Kidney (tissue), 22 donors: ENCODE data around the gene NINJ1. TPM values are rescaled to one million over a fixed set of nuclear protein-coding genes. Genes with fewer than 3 reads are reported as not detected.
A peak's percentile ranks its signal among the peaks of the same experiment; 100 is the strongest.

Experiments used
- DNase-seq, 5 donors: peaks; one replicate each; pipeline ENCODE4 v3.0.0-alpha.2; 2013 to 2020
- FAIRE-seq: peaks from 2 replicates; lab custom pipeline; 2012; peaks lifted over from hg19 to GRCh38; lab: Jason Lieb, UNC
- H3K27ac ChIP-seq, 2 donors: one replicate each; pipeline ENCODE4 v1.7.0; 2013; ENCODE audit warnings: low read depth in 2 of 2, low read length in 2 of 2, inconsistent platforms in 1 of 2
- H3K27me3 ChIP-seq: one replicate; pipeline ENCODE4 v1.7.1; 2013; ENCODE audit warnings: low read length, inconsistent platforms; ENCODE audit not compliant: control insufficient read depth, insufficient read depth
- H3K36me3 ChIP-seq, 3 donors: one replicate each; pipeline versions ENCODE4 v1.7.0 to v1.7.1; 2013; ENCODE audit warnings: low read length in 3 of 3, control low read depth in 1 of 3, inconsistent platforms in 1 of 3; ENCODE audit not compliant: insufficient read depth in 3 of 3, control insufficient read depth in 2 of 3
- H3K4me1 ChIP-seq, 3 donors: one replicate each; pipeline versions ENCODE4 v1.7.0 to v1.7.1; 2013; ENCODE audit warnings: low read length in 3 of 3, inconsistent platforms in 1 of 3, low read depth in 1 of 3; ENCODE audit not compliant: control insufficient read depth in 2 of 3, insufficient read depth in 2 of 3
- H3K4me3 ChIP-seq, 3 donors: one replicate each; pipeline versions ENCODE4 v1.7.0 to v1.8.1; 2013; ENCODE audit warnings: low read length in 3 of 3, control low read depth in 1 of 3, inconsistent platforms in 1 of 3
- H3K9ac ChIP-seq, 3 donors: one replicate each; pipeline versions ENCODE4 v1.7.0 to v1.7.1; 2013; ENCODE audit warnings: low read length in 3 of 3, control low read depth in 1 of 3, inconsistent platforms in 1 of 3
- H3K9me3 ChIP-seq, 3 donors: one replicate each; pipeline versions ENCODE4 v1.7.0 to v1.7.1; 2013; ENCODE audit warnings: low read length in 3 of 3, control low read depth in 1 of 3, inconsistent platforms in 1 of 3; ENCODE audit not compliant: control insufficient read depth in 2 of 3, insufficient read depth in 1 of 3
- CTCF ChIP-seq: IDR thresholded peaks from 3 replicates; pipeline ENCODE4 v1.5.1; 2012; ENCODE audit warnings: mild to moderate bottlenecking, moderate library complexity, borderline replicate concordance; ENCODE audit not compliant: insufficient read depth; ENCODE audit errors: extremely low read depth
- intact Hi-C: fragments of 100-400 bp; cut with DNase I; formaldehyde crosslinking; loops from one replicate; pipeline ENCODE4 v1.11.1; 2022
- long read RNA-seq, 10 donors: library from polyadenylated mRNA in 1 of 10; unstranded in 1 of 10; transcript quantifications; one replicate each; pipeline ENCODE4 v2.0.0 and lab custom pipeline, GENCODE V29; 2021 to 2026
- polyA plus RNA-seq: library from polyadenylated mRNA; stranded (reverse); fragments of 350-450 nt; fragmentation: Illumina TruSeq; extraction: RNeasy Lipid Tissue Mini Kit (QIAGEN cat#74804); gene quantifications from one replicate; pipeline ENCODE4 v1.2.3, GENCODE V29; 2014; ENCODE audit warnings: low read depth, low replicate concordance; ENCODE audit not compliant: insufficient read depth
- total RNA-seq: library from RNA; stranded (reverse); fragmentation: NEBNext Ultra II Directional; extraction: Animal tissue kit (Norgen Biotek cat#: 25700); gene quantifications from one replicate; pipeline ENCODE4 v1.2.1, GENCODE V29; 2021
- donor health status: control.
- donor health status: control.
- donor health status: control.
- donor health status: control.
- donor health status: control.
- donor health status: DM: yes; HTN: yes; CAD: no.
- donor health status: Normal renal cell carcinoma (clear cell type).

Gene NINJ1
- 56.3 TPM for total RNA-seq
- polyA plus RNA-seq, result 149 TPM
- long read RNA-seq, donor 1, transcript NINJ1-201 (4 exons, 1,281 nt), result major isoform, 21 of 58 reads
- long read RNA-seq, donor 1, transcript NINJ1-204 (2 exons, 2,026 nt), result minor isoform, 5 of 58 reads
- long read RNA-seq, donor 1, partial matches to known transcripts, result 32 of 58 reads
- long read RNA-seq, donor 1, other reads (novel, unspliced or antisense), result 0 of 58 reads
- long read RNA-seq, donor 2, transcript NINJ1-201 (4 exons, 1,281 nt), result major isoform, 28 of 37 reads
- long read RNA-seq, donor 2, partial matches to known transcripts, result 6 of 37 reads
- long read RNA-seq, donor 2, other reads (novel, unspliced or antisense), result 0 of 37 reads
- long read RNA-seq, donor 3, transcript NINJ1-201 (4 exons, 1,281 nt), result major isoform, 37 of 65 reads
- long read RNA-seq, donor 3, partial matches to known transcripts, result 22 of 65 reads
- long read RNA-seq, donor 3, other reads (novel, unspliced or antisense), result 0 of 65 reads
- long read RNA-seq, donor 4, transcript NINJ1-201 (4 exons, 1,281 nt), result major isoform, 23 of 24 reads
- long read RNA-seq, donor 4, partial matches to known transcripts, result 0 of 24 reads
- long read RNA-seq, donor 4, other reads (novel, unspliced or antisense), result 0 of 24 reads
- long read RNA-seq, donor 5, partial matches to known transcripts, result 0 of 3 reads
- long read RNA-seq, donor 5, other reads (novel, unspliced or antisense), result 0 of 3 reads
- long read RNA-seq, donor 6, transcript NINJ1-201 (4 exons, 1,281 nt), result major isoform, 38 of 88 reads
- long read RNA-seq, donor 6, transcript NINJ1-204 (2 exons, 2,026 nt), result minor isoform, 12 of 88 reads
- long read RNA-seq, donor 6, partial matches to known transcripts, result 38 of 88 reads
- long read RNA-seq, donor 6, other reads (novel, unspliced or antisense), result 0 of 88 reads
- long read RNA-seq, donor 7, transcript NINJ1-201 (4 exons, 1,281 nt), result major isoform, 27 of 48 reads
- long read RNA-seq, donor 7, partial matches to known transcripts, result 7 of 48 reads
- long read RNA-seq, donor 7, other reads (novel, unspliced or antisense), result 9 of 48 reads
- long read RNA-seq, donor 8, transcript NINJ1-201 (4 exons, 1,281 nt), result major isoform, 22 of 43 reads
- long read RNA-seq, donor 8, transcript NINJ1-204 (2 exons, 2,026 nt), result minor isoform, 8 of 43 reads
- long read RNA-seq, donor 8, partial matches to known transcripts, result 11 of 43 reads
- long read RNA-seq, donor 8, other reads (novel, unspliced or antisense), result 0 of 43 reads
- long read RNA-seq, donor 9, transcript NINJ1-201 (4 exons, 1,281 nt), result major isoform, 22 of 28 reads
- long read RNA-seq, donor 9, partial matches to known transcripts, result 0 of 28 reads
- long read RNA-seq, donor 9, other reads (novel, unspliced or antisense), result 0 of 28 reads
- long read RNA-seq, donor 10, transcript NINJ1-201 (4 exons, 1,281 nt), result major isoform, 28 of 45 reads
- long read RNA-seq, donor 10, partial matches to known transcripts, result 11 of 45 reads
- long read RNA-seq, donor 10, other reads (novel, unspliced or antisense), result 0 of 45 reads

GRCh38 chr9:93134015-93134739 lies at the start of gene NINJ1:
TSS of gene NINJ1 (minus strand) at chr9:93134251. CDS start at chr9:93134217, 34 bp downstream.
- H3K9me3 ChIP-seq, result no peaks in the 10 kb centered on the region
- no peaks in the 10 kb centered on the region for H3K36me3 ChIP-seq
- H3K4me1 ChIP-seq, result peaks cover 0 to 52% (median 37%) of the 10 kb centered on the region in 3 donors
- FAIRE-seq (no peak), DNase-seq (peak; percentile 78 to 92 (median 89))
- peak within 1 kb of the TSS; percentile 97 to 98 for H3K27ac ChIP-seq
- no peaks in the 10 kb centered on the region for H3K27me3 ChIP-seq
- intact Hi-C loops, result no loop called here
- TF ChIP-seq CTCF, result no peak
- H3K4me3 ChIP-seq, result peak within 1 kb of the TSS; percentile 60 to 81 (median 68)
- H3K9ac ChIP-seq, result peak within 1 kb of the TSS; percentile 36 to 97 (median 81)

GRCh38 chr9:93183131-93183662 lies 49.1 kb upstream of the NINJ1 start:
- DNase-seq, result no peak
- Histone ChIP-seq H3K9ac (no peak overlapping the region), H3K9me3 (no peaks in the 10 kb centered on the region), H3K4me1 (peaks cover 0 to 5% (median 2%) of the 10 kb centered on the region in 3 donors), H3K27me3 (no peaks in the 10 kb centered on the region), H3K36me3 (no peaks in the 10 kb centered on the region), H3K27ac (no peak overlapping the region), H3K4me3 (peak overlapping the region in 1 of 3 donors; percentile 44)
- no peak for TF ChIP-seq CTCF
- FAIRE-seq, result no peak
- intact Hi-C loops, result no loop called here
